GM18867 (cell line): ENCODE measurements around the gene SCAF1.
"Not testable (repeated sequence)": the region's sequence is repeated elsewhere in the genome, so short reads cannot be mapped to it uniquely, and the experiment has no call there.

Experiments
- ATAC-seq: cut with Tn5 transposase; IDR thresholded peaks from one replicate; pipeline ENCODE4 v1.9.1; 2021; ENCODE audit warnings: mild to moderate bottlenecking, moderate library complexity; ENCODE audit not compliant: unreplicated experiment

SCAF1 gene

GRCh38 chr19:49613374-49613773, 28.6 kb upstream of the SCAF1 start:
- no peak for ATAC-seq

DNA sequence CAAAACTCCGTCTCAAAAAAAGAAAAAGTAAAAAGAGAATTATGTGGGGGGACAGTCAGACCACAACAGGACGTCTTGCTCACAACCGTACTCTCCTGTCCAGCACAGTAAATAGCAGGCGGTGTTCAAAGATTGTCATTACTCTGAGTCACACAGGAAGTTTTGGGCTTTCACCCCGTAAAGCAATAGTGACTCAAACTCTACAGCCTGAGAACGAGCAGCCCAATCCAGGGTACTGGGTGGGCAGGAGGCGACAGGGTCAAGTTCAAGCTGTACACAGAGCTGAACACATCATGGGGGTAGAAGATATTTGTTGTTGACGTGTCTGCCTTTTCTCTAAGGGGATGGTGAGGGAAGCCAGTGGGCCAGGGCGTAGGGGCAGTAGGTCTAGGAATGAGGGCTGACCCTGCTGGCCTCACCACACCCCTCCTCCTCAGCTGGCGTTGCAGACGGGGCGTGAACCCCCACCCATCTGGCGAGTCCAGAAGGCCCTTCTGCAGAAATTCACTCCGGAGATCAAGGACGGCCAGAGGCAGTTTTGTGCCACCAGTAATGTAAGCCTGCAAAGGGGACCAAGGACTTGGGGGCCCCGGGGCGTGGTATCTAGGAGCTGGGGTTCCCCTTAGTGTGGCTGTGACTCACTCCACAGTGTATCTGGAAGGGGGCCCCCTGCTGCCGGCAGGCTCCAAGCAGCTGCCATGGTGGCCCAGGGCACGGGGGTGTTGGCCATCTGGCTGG, 27.7 kb upstream of the SCAF1 start:
- ATAC-seq, result no peak

DNA sequence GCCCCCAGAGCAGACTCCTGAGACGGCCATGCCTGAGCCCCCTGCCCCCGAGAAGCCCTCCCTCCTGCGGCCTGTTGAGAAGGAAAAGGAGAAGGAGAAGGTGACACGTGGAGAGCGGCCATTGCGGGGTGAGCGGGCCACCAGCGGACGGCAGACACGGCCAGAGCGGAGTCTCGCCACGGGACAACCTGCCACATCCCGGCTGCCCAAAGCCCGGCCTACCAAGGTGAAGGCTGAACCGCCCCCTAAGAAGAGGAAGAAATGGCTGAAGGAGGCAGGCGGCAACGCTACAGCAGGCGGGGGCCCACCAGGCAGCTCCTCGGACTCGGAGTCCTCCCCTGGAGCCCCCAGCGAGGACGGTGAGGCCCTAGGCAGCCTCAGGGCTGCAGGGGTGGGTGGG, 26.1 kb upstream of the SCAF1 start:
- ATAC-seq, result no peak

DNA sequence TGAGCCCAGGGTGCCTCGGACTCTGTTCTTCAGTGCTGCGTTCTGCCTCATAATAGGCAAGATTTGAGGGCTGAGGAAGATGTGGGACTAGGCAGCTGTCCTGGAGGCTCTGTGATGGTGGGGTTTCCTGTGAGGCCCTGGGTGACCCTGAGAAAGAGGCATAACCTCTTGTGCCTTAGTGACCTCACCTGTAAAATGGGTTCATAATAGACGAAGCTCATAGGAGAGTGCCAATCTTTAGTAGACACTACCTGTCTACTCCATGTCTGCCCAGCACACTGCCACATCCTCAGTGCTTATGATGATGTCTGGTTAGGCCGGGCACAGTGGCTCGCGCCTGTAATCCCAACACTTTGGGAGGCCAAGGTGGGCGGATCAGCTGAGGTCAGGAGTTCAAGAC, 25.5 kb upstream of the SCAF1 start:
- no peak for ATAC-seq

DNA sequence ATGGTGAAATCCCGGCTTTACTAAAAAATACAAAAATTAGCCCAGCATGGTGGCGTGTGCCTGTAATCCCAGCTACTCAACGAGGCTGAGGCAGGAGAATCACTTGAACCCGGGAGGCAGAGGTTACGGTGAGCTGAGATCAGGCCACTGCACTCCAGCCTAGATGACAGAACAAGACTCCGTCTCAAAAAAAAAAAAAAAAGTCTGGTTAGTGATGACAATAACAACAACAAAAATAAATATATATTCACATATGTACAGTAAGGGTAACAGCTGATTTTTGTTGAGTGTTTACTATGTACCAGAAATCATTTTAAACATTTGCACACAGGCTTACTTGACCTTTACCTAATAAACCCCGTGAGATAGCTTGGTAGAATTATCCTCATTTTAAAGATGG, 25.1 kb upstream of the SCAF1 start:
- no peak for ATAC-seq

DNA sequence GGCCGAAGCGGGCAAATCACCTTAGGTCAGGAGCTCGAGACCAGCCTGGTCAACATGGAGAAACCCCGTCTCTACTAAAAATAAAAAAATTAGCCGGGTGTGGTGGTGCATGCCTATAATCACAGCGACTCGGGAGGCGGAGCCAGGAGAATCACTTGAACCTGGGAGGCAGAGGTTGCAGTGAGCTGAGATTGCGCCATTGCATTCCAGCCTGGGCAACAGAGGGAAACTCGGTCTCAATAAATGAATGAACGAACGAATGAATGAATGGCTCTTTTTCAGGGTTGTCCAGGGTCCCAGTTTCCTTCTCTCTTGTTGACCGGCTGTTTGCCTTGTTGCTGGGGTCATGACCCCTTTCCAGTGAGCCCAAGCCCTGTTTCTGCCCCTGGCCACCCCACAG, 24.1 kb upstream of the SCAF1 start:
- ATAC-seq, result not testable (repeated sequence)

DNA sequence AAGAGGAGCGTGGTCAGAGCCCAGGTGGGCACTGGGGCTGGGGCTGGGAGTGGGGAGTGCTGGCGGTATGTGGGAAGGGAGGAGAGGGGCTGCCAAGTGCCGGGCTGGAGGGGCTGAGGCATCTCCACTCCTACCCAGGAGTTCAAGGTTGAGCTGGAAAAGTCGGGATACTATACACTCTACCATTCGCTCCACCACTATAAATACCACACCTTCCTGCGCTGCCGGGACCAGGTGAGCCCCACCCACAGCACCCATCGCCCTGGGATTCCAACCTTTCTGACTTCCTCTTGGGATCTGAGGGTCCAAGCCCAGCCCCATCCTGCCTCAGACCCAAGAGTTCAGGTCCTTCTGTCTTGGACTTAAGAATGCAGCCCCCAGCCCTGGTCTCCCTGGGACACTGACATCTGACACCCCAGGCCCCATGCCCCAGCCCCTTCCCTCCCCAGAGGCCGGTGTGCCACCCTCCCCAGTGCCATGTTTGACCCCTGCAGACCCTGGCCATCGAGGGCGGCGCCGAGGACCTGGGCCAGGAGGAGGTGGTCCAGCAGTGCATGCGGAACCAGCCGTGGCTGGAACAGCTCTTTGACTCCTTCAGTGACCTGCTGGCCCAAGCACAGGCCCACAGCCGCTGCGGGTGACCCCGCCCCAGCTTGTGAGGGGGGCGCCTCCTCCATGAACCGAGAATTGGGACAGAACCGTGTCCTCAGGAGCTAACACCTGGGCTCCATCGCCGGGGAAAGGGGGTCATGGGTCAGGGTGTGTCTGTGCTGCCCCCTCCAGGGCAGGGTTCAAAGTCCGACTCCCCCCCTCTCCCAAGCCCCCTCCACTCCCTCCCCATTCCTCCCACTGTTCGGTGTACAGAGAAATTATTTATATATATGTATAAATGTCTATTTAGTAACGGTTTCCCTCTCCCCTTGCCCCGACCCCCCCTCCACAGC, 16.8 kb upstream of the SCAF1 start:
- no peak for ATAC-seq

- no peak for ATAC-seq
These were observed 15.8 kb upstream of the SCAF1 start for GRCh38 chr19:49626226-49626625.

- no peak for ATAC-seq
These were observed 12.3 kb upstream of the SCAF1 start for GRCh38 chr19:49629659-49630058.

DNA sequence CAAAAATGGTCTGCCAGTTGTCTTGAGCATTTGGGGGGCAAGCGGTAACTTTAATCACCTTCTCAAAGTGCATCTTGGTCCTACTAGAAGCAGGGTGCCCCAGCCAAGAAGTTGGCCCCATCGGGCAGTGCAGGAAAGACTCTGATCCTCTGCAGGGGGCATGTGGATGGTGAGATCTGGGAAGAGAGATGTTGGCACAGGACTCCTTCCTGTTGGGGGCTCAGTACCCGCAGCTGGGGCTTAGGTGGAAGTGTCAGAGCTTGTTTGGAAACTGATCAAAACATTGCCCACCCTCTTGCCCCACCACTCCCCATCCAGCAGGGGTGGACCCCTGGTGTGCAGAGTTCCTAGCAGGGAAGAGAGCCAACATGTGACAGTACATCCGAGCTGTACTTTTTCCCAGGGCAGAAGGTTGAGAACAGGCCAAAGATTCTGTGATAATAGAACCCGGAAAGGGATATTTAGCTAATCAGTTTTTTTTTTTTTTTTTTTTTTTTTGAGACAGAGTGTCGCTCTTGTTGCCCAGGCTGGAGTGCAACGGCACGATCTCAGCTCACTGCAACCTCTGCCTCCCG, 10.9 kb upstream of the SCAF1 start:
- ATAC-seq, result no peak

- ATAC-seq, result no peak
These were observed 10.3 kb upstream of the SCAF1 start for GRCh38 chr19:49631610-49632192.

GRCh38 chr19:49632576-49632975, 9.4 kb upstream of the SCAF1 start:
- ATAC-seq, result no peak

- not testable (repeated sequence) for ATAC-seq
These were observed 8.7 kb upstream of the SCAF1 start for GRCh38 chr19:49633273-49633672.

DNA sequence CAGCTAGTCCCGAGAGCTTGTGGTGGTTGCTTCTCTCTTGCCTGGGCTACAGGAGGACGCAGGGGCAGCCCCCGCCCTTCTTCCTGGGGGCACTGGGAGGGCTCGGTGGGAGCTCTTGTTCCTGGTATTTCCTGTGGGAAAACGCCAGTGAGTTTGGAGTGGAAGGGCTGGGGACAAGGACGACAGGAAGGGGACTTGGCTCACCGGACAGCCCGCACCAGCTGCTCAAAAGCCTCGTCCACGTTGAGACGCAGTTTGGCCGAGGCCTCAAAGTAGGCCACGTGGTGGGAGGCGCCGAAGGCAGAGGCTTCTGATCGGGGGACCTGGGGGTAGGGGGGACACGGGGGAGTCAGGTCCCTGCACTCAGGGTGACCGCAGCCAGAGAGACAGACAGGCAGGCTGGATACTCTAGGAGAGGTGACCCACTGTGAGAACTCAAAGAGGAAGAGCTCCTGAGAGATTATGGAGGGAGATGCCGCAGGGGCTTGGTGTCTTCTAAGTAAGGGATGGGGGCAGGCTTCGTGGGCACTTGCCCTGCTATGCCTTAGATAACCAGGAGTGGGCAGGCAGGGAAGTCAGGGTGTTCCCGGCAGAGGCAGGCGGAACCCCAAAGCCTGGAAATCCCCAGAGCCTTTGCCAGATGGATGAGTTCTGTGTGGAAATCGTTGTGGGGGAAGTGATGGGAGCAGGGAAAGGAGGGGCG, 6.3 kb upstream of the SCAF1 start:
- no peak for ATAC-seq

DNA sequence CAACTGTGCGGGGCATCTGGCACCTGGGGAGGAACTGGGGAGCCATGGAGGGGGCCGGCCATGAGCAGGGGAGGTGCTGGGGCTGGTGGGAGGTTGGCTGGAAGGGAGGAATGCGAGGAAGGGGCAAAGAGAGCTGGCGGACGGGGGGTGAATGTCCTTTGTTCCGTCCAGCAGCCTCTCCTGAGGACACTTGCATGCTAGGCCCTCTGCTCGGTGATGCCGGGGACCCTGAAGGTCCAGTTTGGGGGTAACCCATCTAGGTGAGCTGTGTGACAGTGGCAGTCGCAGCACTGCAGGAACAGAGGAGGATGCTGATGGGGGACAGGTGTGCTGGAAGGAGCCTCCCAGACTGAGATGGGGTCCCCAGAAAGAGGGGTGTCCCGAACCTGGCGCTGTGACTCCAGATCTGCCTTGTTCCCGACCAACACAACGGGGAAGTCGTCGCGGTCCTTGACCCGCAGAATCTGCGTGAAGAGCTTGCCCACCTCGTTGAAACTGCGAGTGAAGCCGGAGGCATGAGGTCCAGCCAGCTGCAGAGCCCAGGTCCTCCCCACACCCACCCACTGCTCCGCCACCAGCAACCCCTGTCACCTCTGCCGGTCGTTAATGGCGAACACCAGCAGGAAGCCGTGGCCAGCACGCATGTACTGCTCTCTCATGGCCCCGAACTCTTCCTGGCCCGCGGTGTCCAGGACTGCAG, 5.6 kb upstream of the SCAF1 start:
- no peak for ATAC-seq

DNA sequence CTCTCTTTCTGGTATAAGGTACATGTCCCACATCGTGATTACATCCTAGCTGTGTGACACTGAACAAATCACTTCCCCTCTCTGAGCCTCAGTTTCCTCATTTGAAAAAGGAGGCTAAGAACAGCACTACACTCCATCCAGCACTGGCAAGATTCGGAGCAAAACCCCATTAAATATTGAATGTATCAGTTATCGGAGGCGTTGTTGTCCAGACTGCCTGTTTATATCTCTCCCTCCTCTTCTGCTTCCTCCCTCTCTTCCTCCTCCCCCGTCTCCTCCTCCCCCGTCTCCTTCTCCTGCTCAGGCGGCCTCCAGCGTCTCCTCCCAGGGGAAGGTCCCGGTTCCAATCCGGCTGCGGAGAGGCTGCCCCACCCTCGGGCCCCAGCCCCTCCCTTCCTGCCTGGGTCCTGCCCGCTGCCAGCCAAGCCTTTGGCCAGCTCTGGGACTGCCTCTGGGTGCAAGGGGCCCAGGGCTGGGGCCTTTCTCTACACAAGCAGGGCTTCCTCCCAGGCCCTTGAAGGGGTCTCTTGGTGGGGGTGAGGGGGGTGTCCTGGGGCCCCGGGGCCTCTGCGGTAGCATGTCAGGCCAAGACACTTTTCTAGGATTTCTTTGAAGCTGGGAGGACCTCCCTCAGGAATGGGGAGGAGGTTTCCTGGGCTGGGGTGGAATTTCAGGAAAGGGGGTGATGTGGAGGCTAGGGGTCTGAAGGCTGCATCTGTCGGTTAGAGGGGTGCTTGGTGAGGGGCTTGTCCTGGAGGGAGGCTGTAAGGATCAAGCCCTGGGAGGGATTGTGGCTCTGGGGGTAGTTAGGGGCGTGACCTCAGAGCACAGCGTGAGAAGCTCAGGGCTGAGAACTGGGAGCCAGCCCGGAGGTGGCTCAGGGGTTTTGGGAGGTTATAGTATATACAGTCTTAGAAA, 3.9 kb upstream of the SCAF1 start:
- ATAC-seq, result no peak

GRCh38 chr19:49639401-49640112, 2.5 kb upstream of the SCAF1 start:
- ATAC-seq, result no peak

GRCh38 chr19:49640113-49640898, 1.7 kb upstream of the SCAF1 start, which contains the start of gene RRAS:
TSS of gene RRAS (minus strand) at chr19:49640143. CDS start at chr19:49640098, 45 bp downstream.
- peak; percentile 60 for ATAC-seq
